ENCODE data around the gene RDM1.

- TF ChIP-seq CTCF (IDR thresholded peaks at IDR 0.05; ENCODE audit: insufficient read depth, low read length, poor library complexity, severe bottlenecking) (no peak), EZH2phosphoT487 (conservative IDR thresholded peaks at IDR 0.05; ENCODE audit: low read length) (no peak)
Measured at GRCh38 chr17:35912339-35912912, 18.1 kb downstream of the RDM1 start.

Measured in SU-DHL-6 (cell line).